ENCODE data around the gene MYL3. TPM values are rescaled to one million over a fixed set of nuclear protein-coding genes. Genes with fewer than 3 reads are reported as not detected.
"Not testable (repeated sequence)": the region's sequence is repeated elsewhere in the genome, so short reads cannot be mapped to it uniquely, and the experiment has no call there.

The MYL3 gene
- total RNA-seq, 3 donors from 2014 or later (not counting 1 experiment from before 2014, with no cell fraction given) = not detected

DNA sequence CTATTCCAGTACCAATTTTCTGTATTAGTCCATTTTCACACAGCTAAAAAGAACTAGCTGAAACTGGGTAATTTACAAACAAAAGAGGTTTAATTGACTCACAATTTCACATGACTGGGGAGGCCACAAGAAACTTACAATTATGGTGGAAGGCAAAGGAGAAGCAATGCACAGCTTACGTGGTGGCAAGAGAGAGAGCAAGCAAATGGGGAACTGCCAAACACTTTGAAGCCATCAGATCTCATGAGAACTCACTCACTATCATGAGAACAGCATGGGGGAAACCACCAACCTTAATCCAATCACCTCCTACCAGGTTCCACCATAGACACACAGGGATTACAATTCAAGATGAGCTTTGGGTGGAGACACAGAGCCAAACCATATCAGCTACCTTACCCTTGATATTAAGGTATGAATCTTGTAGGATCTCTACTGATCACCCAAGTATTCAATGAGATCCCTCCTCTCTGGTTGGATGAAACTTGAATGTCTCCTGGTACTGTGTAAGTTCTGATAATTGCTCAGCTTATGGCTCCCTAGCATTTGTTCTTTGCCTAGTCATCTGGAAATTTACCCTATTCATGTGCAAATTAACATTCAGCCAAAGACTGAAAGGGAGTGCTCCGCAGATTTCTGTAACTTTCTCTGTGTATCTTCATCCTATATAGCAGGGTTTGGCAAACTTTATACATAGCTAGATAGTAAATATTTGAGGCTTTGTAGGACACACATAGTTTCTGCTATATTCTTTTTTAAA is 38.9 kb downstream of the MYL3 start:
- DNase-seq = no peak

GRCh38 chr3:46823314-46823713 is 39.9 kb downstream of the MYL3 start:
- H3K27me3 Mint-ChIP-seq (ENCODE audit: low read depth in 2 of 2); H3K4me3 ChIP-seq (ENCODE audit: low read length); DNase-seq; H3K4me1 Mint-ChIP-seq; H3K27ac ChIP-seq (ENCODE audit: low read length); intact Hi-C loops (cut with micrococcal nuclease); H3K27ac Mint-ChIP-seq; H3K9me3 ChIP-seq (ENCODE audit: control insufficient read depth, insufficient read depth, low read length); ATAC-seq; H3K36me3 ChIP-seq (ENCODE audit: control insufficient read depth, insufficient read depth, low read length); H3K4me1 ChIP-seq (ENCODE audit: control insufficient read depth, insufficient read depth, low read length); H3K27me3 ChIP-seq (ENCODE audit: control insufficient read depth, insufficient read depth, low read length); H3K4me3 Mint-ChIP-seq: not testable (repeated sequence)
- Mint-ChIP-seq H3K9me3 (peaks cover 5 to 12% of the 10 kb centered on the region in 2 donors), H3K36me3 (peaks cover 18% of the 10 kb centered on the region)

More for the DNA sequence above, 38.9 kb downstream of the MYL3 start:
- no peaks in the 10 kb centered on the region for H3K27me3 ChIP-seq (ENCODE audit: control insufficient read depth, insufficient read depth, low read length)
- peaks cover 18% of the 10 kb centered on the region for H3K36me3 Mint-ChIP-seq
- no peak overlapping the region for H3K27ac Mint-ChIP-seq
- peaks cover 1% of the 10 kb centered on the region for H3K4me1 ChIP-seq (ENCODE audit: control insufficient read depth, insufficient read depth, low read length)
- H3K9me3 ChIP-seq (ENCODE audit: control insufficient read depth, insufficient read depth, low read length) = peaks cover 4% of the 10 kb centered on the region
- H3K9me3 Mint-ChIP-seq = peaks cover 5 to 12% of the 10 kb centered on the region in 2 donors
- H3K4me1 Mint-ChIP-seq = peaks cover 14 to 17% of the 10 kb centered on the region in 2 donors
- peaks cover 0 to 2% of the 10 kb centered on the region in 2 donors for H3K27me3 Mint-ChIP-seq (ENCODE audit: low read depth in 2 of 2)
- H3K4me3 ChIP-seq (ENCODE audit: low read length) = no peak overlapping the region
- 80% methylated on average over 1 of the region's 2 CpGs for WGBS (ENCODE audit: insufficient coverage)
- ATAC-seq = no peak
- H3K36me3 ChIP-seq (ENCODE audit: control insufficient read depth, insufficient read depth, low read length) = no peaks in the 10 kb centered on the region
- no peak for TF ChIP-seq CTCF (IDR thresholded peaks at IDR 0.05)
- no peak overlapping the region for H3K4me3 Mint-ChIP-seq
- no peak overlapping the region for H3K27ac ChIP-seq (ENCODE audit: low read length)
- intact Hi-C loops (cut with micrococcal nuclease) = no loop called here

- peaks cover 4% of the 10 kb centered on the region for H3K9me3 ChIP-seq (ENCODE audit: control insufficient read depth, insufficient read depth, low read length)
- H3K4me3 ChIP-seq (ENCODE audit: low read length) = no peak overlapping the region
- no peak overlapping the region for H3K4me3 Mint-ChIP-seq
- DNase-seq (no peak), ATAC-seq (no peak)
- H3K27me3 Mint-ChIP-seq (ENCODE audit: low read depth in 2 of 2) = peaks cover 0 to 2% of the 10 kb centered on the region in 2 donors
- no peak overlapping the region for H3K27ac ChIP-seq (ENCODE audit: low read length)
- H3K36me3 ChIP-seq (ENCODE audit: control insufficient read depth, insufficient read depth, low read length) = no peaks in the 10 kb centered on the region
- H3K27ac Mint-ChIP-seq = no peak overlapping the region
- peaks cover 18% of the 10 kb centered on the region for H3K36me3 Mint-ChIP-seq
- intact Hi-C loops (cut with micrococcal nuclease) = no loop called here
- no CpG with 5 or more reads among the region's 1 CpG for WGBS (ENCODE audit: insufficient coverage)
- H3K4me1 ChIP-seq (ENCODE audit: control insufficient read depth, insufficient read depth, low read length) = no peaks in the 10 kb centered on the region
- H3K9me3 Mint-ChIP-seq = peaks cover 5 to 12% of the 10 kb centered on the region in 2 donors
- TF ChIP-seq CTCF (IDR thresholded peaks at IDR 0.05) = no peak
- H3K27me3 ChIP-seq (ENCODE audit: control insufficient read depth, insufficient read depth, low read length) = no peaks in the 10 kb centered on the region
- peaks cover 0 to 1% of the 10 kb centered on the region in 2 donors for H3K4me1 Mint-ChIP-seq
Observed at GRCh38 chr3:46821553-46821952, 41.7 kb downstream of the MYL3 start.

DNA sequence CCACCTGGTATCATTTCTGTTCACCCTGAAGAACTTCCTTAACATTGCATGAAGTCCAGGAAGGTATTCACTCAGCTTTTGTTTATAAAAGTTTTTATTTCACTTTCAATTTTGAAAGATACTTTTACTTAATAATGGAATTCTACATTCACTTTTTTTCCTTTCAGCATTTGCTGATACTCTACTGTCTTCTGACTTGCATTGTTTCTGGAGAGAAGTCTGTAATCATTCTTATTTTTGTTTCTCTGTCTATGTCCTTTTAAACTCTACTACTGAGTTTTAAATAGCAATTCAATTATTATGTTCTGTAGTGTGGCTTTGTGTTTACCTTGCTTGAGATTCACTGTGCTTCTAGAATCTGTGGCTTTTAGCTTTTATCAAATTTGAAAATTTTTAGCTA is 42.4 kb downstream of the MYL3 start:
- DNase-seq = no peak
- H3K9me3 Mint-ChIP-seq = peaks cover 5 to 12% of the 10 kb centered on the region in 2 donors

More for the DNA sequence above, 42.4 kb downstream of the MYL3 start:
- no peak overlapping the region for H3K27ac Mint-ChIP-seq
- intact Hi-C loops (cut with micrococcal nuclease) = no loop called here
- no peak for ATAC-seq
- no peak overlapping the region for H3K27ac ChIP-seq (ENCODE audit: low read length)
- H3K4me1 ChIP-seq (ENCODE audit: control insufficient read depth, insufficient read depth, low read length) = no peaks in the 10 kb centered on the region
- H3K36me3 ChIP-seq (ENCODE audit: control insufficient read depth, insufficient read depth, low read length) = no peaks in the 10 kb centered on the region
- peaks cover 0 to 2% of the 10 kb centered on the region in 2 donors for H3K27me3 Mint-ChIP-seq (ENCODE audit: low read depth in 2 of 2)
- H3K4me3 Mint-ChIP-seq = no peak overlapping the region
- H3K4me3 ChIP-seq (ENCODE audit: low read length) = no peak overlapping the region
- TF ChIP-seq CTCF (IDR thresholded peaks at IDR 0.05) = no peak
- H3K9me3 ChIP-seq (ENCODE audit: control insufficient read depth, insufficient read depth, low read length) = peaks cover 4% of the 10 kb centered on the region
- no peaks in the 10 kb centered on the region for H3K27me3 ChIP-seq (ENCODE audit: control insufficient read depth, insufficient read depth, low read length)
- no peaks in the 10 kb centered on the region for H3K4me1 Mint-ChIP-seq
- peaks cover 18% of the 10 kb centered on the region for H3K36me3 Mint-ChIP-seq

Data from natural killer cell (primary cell).